Measurements from ENCODE around the gene POLR1H. TPM values are rescaled to one million over a fixed set of nuclear protein-coding genes. Genes with fewer than 3 reads are reported as not detected.

The POLR1H gene
- total RNA-seq, 1 experiment from 2014 or later, result 40.0 TPM

DNA sequence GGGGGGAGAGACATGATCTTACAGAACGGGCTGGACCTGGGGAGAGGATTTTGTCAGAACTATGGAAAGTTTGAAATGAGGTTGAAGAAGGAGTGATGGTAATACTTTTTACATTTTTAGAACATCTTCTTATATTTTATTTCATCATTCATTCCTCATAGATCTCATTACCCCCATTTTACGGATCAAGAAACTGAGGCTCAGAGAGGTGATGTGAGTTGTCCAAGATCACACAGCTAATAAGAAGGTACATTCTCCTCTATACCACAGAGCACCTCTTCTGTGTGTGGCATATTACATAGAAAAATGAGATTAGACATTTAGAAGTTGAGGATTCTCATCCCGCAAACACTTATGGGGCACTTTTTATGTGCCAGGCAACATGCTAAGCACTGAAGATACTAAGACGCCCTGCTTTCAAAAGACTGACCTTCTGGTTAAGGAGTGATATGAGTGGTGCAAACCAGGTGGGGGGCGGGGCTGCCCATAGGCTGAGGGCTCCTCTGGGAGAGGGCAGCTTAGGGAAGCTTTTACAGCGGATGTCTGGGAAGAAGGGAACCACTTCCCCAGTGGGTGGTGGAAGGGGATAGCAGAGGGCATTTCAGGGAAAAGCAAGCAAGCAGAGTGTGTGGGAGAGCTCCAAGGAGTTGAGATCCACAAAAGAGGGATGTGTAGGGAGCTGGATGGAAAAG is 31.9 kb downstream of the POLR1H start:
- Histone ChIP-seq H3K79me2 (ENCODE audit: low read length) (no peaks in the 10 kb centered on the region), H3K9me3 (ENCODE audit: low read length) (no peaks in the 10 kb centered on the region), H3K9ac (ENCODE audit: low read length) (no peak overlapping the region), H3K27ac (ENCODE audit: low read length) (no peak overlapping the region), H3K9me2 (replicated peaks; ENCODE audit: low read length) (no peaks in the 10 kb centered on the region), H3K4me3 (ENCODE audit: low read length) (no peak overlapping the region), H3F3A (ENCODE audit: low read length, unreplicated experiment) (no peaks in the 10 kb centered on the region), H3K4me2 (ENCODE audit: low read length) (no peak overlapping the region), H2AFZ (ENCODE audit: low read length) (no peak overlapping the region), H3K27me3 (ENCODE audit: low read length) (no peaks in the 10 kb centered on the region), H3K4me1 (ENCODE audit: insufficient read depth, low read length) (peaks cover 22% of the 10 kb centered on the region), H4K20me1 (ENCODE audit: low read length) (no peaks in the 10 kb centered on the region), H3K36me3 (ENCODE audit: low read depth, low read length) (no peaks in the 10 kb centered on the region)
- intact Hi-C loops (cut with micrococcal nuclease), result no loop called here
- CTCF ChIA-PET, result no interaction called here
- DNase-seq (no peak), ATAC-seq (no peak)
- POLR2A ChIA-PET (ENCODE audit: unreplicated experiment), result no interaction called here
- BruUV-seq (replicated peaks), result no TSS peak
- TF ChIP-seq EZH2phosphoT487 (IDR thresholded peaks at IDR 0.05; ENCODE audit: borderline replicate concordance, low read length) (no peak), EZH2 (IDR thresholded peaks at IDR 0.05; ENCODE audit: low read length, unreplicated experiment) (no peak)
- TF ChIP-seq, protein P1, sequence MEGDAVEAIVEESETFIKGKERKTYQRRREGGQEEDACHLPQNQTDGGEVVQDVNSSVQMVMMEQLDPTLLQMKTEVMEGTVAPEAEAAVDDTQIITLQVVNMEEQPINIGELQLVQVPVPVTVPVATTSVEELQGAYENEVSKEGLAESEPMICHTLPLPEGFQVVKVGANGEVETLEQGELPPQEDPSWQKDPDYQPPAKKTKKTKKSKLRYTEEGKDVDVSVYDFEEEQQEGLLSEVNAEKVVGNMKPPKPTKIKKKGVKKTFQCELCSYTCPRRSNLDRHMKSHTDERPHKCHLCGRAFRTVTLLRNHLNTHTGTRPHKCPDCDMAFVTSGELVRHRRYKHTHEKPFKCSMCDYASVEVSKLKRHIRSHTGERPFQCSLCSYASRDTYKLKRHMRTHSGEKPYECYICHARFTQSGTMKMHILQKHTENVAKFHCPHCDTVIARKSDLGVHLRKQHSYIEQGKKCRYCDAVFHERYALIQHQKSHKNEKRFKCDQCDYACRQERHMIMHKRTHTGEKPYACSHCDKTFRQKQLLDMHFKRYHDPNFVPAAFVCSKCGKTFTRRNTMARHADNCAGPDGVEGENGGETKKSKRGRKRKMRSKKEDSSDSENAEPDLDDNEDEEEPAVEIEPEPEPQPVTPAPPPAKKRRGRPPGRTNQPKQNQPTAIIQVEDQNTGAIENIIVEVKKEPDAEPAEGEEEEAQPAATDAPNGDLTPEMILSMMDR (conservative IDR thresholded peaks at IDR 0.05; ENCODE audit: low read depth, low read length), result no peak

DNA sequence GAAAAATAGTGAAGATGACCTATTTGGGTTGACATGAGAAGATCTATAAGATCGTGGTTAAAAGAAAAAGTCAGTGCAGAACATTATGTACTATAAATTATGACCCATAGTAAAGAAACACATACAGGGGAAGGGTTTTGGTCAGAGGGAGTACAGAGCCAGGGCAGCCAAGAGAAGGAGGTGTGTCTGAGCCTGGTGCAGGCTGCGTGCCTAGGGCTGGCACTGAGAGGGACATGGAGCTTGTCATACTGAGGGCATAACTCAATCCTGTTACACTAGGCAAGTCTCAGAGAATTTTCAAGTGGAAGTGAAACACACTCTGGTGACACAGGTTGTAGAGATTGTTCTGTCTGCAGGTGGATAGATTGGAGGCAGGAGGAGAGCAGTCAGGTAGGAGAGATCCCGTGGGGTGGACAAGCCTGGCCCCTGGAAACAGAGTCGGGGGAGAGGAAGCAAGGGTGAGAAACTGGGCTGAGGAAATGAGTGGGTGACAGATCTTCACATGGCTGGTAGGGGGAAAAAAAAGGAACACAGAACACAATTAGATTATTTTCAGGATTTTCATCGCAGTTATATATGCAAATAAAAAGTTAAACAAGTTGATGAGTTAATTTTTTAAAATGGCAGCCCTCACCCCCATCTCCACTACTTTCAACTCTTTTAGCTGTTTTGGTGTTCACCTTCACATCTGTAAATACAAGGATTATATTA is 33.0 kb downstream of the POLR1H start:
- Histone ChIP-seq H3K9ac (ENCODE audit: low read length) (no peak overlapping the region), H3K9me3 (ENCODE audit: low read length) (no peaks in the 10 kb centered on the region), H3K27me3 (ENCODE audit: low read length) (no peaks in the 10 kb centered on the region), H3K4me3 (ENCODE audit: low read length) (no peak overlapping the region), H3F3A (ENCODE audit: low read length, unreplicated experiment) (no peaks in the 10 kb centered on the region), H3K4me2 (ENCODE audit: low read length) (no peak overlapping the region), H3K79me2 (ENCODE audit: low read length) (no peaks in the 10 kb centered on the region), H2AFZ (ENCODE audit: low read length) (no peak overlapping the region), H3K9me2 (replicated peaks; ENCODE audit: low read length) (no peaks in the 10 kb centered on the region), H3K4me1 (ENCODE audit: insufficient read depth, low read length) (peaks cover 22% of the 10 kb centered on the region), H3K36me3 (ENCODE audit: low read depth, low read length) (no peaks in the 10 kb centered on the region), H3K27ac (ENCODE audit: low read length) (no peak overlapping the region), H4K20me1 (ENCODE audit: low read length) (no peaks in the 10 kb centered on the region)
- CTCF ChIA-PET, result no interaction called here
- intact Hi-C loops (cut with micrococcal nuclease), result no loop called here
- BruUV-seq (replicated peaks), result no TSS peak
- ATAC-seq (no peak), DNase-seq (no peak)
- POLR2A ChIA-PET (ENCODE audit: unreplicated experiment), result interaction anchor here (0.8 to 0.9 kb wide), 2 partner anchors 33 to 177 kb away, joined by 3 to 4 read pairs; partner anchors contain the start of gene POLR1H
- TF ChIP-seq, protein P1 (conservative IDR thresholded peaks at IDR 0.05; ENCODE audit: low read depth, low read length), result no peak
- no peak for TF ChIP-seq EZH2phosphoT487 (IDR thresholded peaks at IDR 0.05; ENCODE audit: borderline replicate concordance, low read length)
- no peak for TF ChIP-seq EZH2 (IDR thresholded peaks at IDR 0.05; ENCODE audit: low read length, unreplicated experiment)

DNA sequence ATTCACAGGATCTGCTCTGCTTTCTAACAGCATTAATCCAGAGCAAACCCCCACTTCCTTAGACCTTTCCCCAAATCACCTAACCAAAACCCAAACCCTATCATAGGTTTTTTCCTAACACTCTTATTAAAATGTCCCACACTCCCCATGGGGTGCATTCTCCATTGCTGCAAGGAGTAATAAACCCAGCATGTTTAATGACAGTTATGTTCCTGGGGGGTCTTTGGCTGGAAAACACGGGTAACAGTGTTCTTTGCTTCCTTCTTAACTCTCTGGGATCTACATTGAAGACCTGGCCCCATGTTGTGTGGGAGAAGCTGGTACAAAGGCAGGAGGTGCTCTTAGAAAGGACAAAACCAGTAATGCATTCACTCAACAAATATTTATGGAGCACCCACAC is 35.8 kb downstream of the POLR1H start:
- H3K79me2 ChIP-seq (ENCODE audit: low read length), result no peaks in the 10 kb centered on the region
- H3K9me2 ChIP-seq (replicated peaks; ENCODE audit: low read length), result no peaks in the 10 kb centered on the region
- H3K4me1 ChIP-seq (ENCODE audit: insufficient read depth, low read length), result peaks cover 33% of the 10 kb centered on the region
- H2AFZ ChIP-seq (ENCODE audit: low read length), result no peak overlapping the region
- DNase-seq (no peak), ATAC-seq (no peak)
- POLR2A ChIA-PET (ENCODE audit: unreplicated experiment), result no interaction called here
- H3K9ac ChIP-seq (ENCODE audit: low read length), result no peak overlapping the region
- intact Hi-C loops (cut with micrococcal nuclease), result no loop called here
- no peak overlapping the region for H3K4me2 ChIP-seq (ENCODE audit: low read length)
- no peaks in the 10 kb centered on the region for H3K9me3 ChIP-seq (ENCODE audit: low read length)
- CTCF ChIA-PET, result no interaction called here
- no peak overlapping the region for H3K27ac ChIP-seq (ENCODE audit: low read length)
- no peaks in the 10 kb centered on the region for H3K36me3 ChIP-seq (ENCODE audit: low read depth, low read length)
- TF ChIP-seq, protein P1 (conservative IDR thresholded peaks at IDR 0.05; ENCODE audit: low read depth, low read length), result no peak
- no peak for TF ChIP-seq EZH2 (IDR thresholded peaks at IDR 0.05; ENCODE audit: low read length, unreplicated experiment)
- TF ChIP-seq EZH2phosphoT487 (IDR thresholded peaks at IDR 0.05; ENCODE audit: borderline replicate concordance, low read length), result no peak
- BruUV-seq (replicated peaks), result no TSS peak
- H3K27me3 ChIP-seq (ENCODE audit: low read length), result no peaks in the 10 kb centered on the region
- no peaks in the 10 kb centered on the region for H4K20me1 ChIP-seq (ENCODE audit: low read length)
- H3K4me3 ChIP-seq (ENCODE audit: low read length), result no peak overlapping the region
- no peaks in the 10 kb centered on the region for H3F3A ChIP-seq (ENCODE audit: low read length, unreplicated experiment)

All from PC-3 (cell line).